Measurements from ENCODE around the gene CPT1B. TPM values are rescaled to one million over a fixed set of nuclear protein-coding genes. Genes with fewer than 3 reads are reported as not detected.

CPT1B gene
- total and polyA plus RNA-seq, 2 of the 8 experiments (the other 6 are each of a cell fraction or from before 2014, with no cell fraction given) = 34.2 to 36.2 TPM

DNA sequence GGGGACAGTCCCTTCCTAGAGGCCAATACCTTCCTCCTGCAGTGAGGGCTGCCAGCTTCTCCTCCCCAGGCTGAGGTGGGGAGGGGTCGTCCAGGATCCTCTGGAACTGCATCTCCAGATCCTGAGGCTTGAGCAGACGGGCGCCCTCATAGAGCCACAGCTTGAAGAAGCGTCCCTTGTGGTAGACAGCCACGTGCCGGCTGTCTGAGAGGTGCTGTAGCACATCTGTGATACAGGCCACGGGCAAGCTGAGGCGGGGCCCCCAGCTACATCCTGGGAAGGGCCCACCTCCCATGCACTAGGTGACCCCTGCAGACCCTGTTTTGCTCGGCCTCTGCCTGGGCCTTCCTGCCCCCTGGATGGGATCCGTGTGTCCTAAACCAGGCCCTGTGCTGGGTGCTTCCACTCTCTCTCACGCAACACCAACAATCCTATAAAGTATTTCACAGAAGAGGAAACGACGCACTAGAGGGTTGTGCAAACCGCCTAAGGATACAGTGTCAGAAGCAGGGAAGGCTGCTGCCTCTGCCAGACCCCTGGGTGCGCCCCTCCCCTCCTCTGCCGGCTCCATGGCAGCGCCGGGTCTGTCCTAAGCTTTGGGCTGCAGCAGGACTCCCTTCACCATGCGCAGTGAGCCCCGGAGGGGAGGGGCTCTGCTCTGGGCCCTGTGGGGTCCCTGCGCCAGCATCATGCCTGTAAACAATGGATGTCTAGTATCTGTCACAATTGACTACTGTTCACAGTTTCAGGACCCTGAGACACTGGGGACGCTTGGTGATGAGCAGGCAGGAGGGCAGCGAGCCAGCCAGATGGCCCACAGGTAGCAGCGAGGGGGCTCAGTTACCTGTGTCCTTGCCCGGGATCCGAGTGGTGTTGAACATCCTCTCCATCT, 4.5 kb downstream of the CPT1B start (continued):
- TF ChIP-seq, protein P1, sequence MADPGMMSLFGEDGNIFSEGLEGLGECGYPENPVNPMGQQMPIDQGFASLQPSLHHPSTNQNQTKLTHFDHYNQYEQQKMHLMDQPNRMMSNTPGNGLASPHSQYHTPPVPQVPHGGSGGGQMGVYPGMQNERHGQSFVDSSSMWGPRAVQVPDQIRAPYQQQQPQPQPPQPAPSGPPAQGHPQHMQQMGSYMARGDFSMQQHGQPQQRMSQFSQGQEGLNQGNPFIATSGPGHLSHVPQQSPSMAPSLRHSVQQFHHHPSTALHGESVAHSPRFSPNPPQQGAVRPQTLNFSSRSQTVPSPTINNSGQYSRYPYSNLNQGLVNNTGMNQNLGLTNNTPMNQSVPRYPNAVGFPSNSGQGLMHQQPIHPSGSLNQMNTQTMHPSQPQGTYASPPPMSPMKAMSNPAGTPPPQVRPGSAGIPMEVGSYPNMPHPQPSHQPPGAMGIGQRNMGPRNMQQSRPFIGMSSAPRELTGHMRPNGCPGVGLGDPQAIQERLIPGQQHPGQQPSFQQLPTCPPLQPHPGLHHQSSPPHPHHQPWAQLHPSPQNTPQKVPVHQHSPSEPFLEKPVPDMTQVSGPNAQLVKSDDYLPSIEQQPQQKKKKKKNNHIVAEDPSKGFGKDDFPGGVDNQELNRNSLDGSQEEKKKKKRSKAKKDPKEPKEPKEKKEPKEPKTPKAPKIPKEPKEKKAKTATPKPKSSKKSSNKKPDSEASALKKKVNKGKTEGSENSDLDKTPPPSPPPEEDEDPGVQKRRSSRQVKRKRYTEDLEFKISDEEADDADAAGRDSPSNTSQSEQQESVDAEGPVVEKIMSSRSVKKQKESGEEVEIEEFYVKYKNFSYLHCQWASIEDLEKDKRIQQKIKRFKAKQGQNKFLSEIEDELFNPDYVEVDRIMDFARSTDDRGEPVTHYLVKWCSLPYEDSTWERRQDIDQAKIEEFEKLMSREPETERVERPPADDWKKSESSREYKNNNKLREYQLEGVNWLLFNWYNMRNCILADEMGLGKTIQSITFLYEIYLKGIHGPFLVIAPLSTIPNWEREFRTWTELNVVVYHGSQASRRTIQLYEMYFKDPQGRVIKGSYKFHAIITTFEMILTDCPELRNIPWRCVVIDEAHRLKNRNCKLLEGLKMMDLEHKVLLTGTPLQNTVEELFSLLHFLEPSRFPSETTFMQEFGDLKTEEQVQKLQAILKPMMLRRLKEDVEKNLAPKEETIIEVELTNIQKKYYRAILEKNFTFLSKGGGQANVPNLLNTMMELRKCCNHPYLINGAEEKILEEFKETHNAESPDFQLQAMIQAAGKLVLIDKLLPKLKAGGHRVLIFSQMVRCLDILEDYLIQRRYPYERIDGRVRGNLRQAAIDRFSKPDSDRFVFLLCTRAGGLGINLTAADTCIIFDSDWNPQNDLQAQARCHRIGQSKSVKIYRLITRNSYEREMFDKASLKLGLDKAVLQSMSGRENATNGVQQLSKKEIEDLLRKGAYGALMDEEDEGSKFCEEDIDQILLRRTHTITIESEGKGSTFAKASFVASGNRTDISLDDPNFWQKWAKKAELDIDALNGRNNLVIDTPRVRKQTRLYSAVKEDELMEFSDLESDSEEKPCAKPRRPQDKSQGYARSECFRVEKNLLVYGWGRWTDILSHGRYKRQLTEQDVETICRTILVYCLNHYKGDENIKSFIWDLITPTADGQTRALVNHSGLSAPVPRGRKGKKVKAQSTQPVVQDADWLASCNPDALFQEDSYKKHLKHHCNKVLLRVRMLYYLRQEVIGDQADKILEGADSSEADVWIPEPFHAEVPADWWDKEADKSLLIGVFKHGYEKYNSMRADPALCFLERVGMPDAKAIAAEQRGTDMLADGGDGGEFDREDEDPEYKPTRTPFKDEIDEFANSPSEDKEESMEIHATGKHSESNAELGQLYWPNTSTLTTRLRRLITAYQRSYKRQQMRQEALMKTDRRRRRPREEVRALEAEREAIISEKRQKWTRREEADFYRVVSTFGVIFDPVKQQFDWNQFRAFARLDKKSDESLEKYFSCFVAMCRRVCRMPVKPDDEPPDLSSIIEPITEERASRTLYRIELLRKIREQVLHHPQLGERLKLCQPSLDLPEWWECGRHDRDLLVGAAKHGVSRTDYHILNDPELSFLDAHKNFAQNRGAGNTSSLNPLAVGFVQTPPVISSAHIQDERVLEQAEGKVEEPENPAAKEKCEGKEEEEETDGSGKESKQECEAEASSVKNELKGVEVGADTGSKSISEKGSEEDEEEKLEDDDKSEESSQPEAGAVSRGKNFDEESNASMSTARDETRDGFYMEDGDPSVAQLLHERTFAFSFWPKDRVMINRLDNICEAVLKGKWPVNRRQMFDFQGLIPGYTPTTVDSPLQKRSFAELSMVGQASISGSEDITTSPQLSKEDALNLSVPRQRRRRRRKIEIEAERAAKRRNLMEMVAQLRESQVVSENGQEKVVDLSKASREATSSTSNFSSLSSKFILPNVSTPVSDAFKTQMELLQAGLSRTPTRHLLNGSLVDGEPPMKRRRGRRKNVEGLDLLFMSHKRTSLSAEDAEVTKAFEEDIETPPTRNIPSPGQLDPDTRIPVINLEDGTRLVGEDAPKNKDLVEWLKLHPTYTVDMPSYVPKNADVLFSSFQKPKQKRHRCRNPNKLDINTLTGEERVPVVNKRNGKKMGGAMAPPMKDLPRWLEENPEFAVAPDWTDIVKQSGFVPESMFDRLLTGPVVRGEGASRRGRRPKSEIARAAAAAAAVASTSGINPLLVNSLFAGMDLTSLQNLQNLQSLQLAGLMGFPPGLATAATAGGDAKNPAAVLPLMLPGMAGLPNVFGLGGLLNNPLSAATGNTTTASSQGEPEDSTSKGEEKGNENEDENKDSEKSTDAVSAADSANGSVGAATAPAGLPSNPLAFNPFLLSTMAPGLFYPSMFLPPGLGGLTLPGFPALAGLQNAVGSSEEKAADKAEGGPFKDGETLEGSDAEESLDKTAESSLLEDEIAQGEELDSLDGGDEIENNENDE (IDR thresholded peaks at IDR 0.05; ENCODE audit: insufficient replicate concordance, low read length) = no peak
- TF ChIP-seq, protein P2, sequence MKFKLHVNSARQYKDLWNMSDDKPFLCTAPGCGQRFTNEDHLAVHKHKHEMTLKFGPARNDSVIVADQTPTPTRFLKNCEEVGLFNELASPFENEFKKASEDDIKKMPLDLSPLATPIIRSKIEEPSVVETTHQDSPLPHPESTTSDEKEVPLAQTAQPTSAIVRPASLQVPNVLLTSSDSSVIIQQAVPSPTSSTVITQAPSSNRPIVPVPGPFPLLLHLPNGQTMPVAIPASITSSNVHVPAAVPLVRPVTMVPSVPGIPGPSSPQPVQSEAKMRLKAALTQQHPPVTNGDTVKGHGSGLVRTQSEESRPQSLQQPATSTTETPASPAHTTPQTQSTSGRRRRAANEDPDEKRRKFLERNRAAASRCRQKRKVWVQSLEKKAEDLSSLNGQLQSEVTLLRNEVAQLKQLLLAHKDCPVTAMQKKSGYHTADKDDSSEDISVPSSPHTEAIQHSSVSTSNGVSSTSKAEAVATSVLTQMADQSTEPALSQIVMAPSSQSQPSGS (IDR thresholded peaks at IDR 0.05; ENCODE audit: low read length) = no peak
- TF ChIP-seq YY1 (IDR thresholded peaks at IDR 0.05; ENCODE audit: low read depth, low read length) = no peak
- TF ChIP-seq, protein P3, sequence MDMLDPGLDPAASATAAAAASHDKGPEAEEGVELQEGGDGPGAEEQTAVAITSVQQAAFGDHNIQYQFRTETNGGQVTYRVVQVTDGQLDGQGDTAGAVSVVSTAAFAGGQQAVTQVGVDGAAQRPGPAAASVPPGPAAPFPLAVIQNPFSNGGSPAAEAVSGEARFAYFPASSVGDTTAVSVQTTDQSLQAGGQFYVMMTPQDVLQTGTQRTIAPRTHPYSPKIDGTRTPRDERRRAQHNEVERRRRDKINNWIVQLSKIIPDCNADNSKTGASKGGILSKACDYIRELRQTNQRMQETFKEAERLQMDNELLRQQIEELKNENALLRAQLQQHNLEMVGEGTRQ (IDR thresholded peaks at IDR 0.05; ENCODE audit: low read length) = no peak
- TF ChIP-seq SAP30 (IDR thresholded peaks at IDR 0.05; ENCODE audit: insufficient read depth, insufficient replicate concordance, low read length) = no peak
- no peak for TF ChIP-seq POU5F1 (IDR thresholded peaks at IDR 0.05; ENCODE audit: low read depth, low read length)
